HEK293T (cell line): Measurements from ENCODE around the gene FBXW7.

Experiments
- CTCF ChIA-PET: fragments of 350-600 bp; formaldehyde crosslinking; extraction: SDS; loops from one replicate; lab custom pipeline; 2021; ENCODE audit warnings: antibody characterized with exemption, inconsistent platforms; lab: Yijun Ruan, JAX
- POLR2A ChIA-PET: fragments of 350-600 bp; formaldehyde crosslinking; extraction: SDS; loops from one replicate; lab custom pipeline; 2020; ENCODE audit warnings: antibody characterized with exemption, inconsistent platforms; lab: Yijun Ruan, JAX
- DNase-seq: peaks from one replicate; pipeline ENCODE4 v3.0.0; 2012; ENCODE audit warnings: mixed read lengths; ENCODE audit errors: extremely low spot score
- ARNT ChIP-seq: fragments of 450-650 bp; IDR thresholded peaks from 2 replicates; pipeline ENCODE4 v1.6.1; 2017; ENCODE audit warnings: mild to moderate bottlenecking
- BHLHE40 ChIP-seq: fragments of 450-650 bp; IDR thresholded peaks from 2 replicates; pipeline ENCODE4 v1.6.1; 2016; ENCODE audit warnings: mild to moderate bottlenecking, moderate library complexity, borderline replicate concordance
- CTBP1 ChIP-seq: fragments of 450-650 bp; IDR thresholded peaks from 2 replicates; pipeline ENCODE4 v1.6.1; 2016; ENCODE audit warnings: borderline replicate concordance
- ELF4 ChIP-seq: fragments of 450-650 bp; IDR thresholded peaks from 2 replicates; pipeline ENCODE4 v1.6.1; 2017; ENCODE audit warnings: antibody characterized with exemption
- FOXA1 ChIP-seq: fragments of 450-650 bp; IDR thresholded peaks from 2 replicates; pipeline ENCODE4 v1.6.1; 2016; ENCODE audit warnings: mild to moderate bottlenecking
- FOXK2 ChIP-seq: fragments of 450-650 bp; IDR thresholded peaks from 2 replicates; pipeline ENCODE4 v1.6.1; 2016; ENCODE audit warnings: mild to moderate bottlenecking
- FOXM1 ChIP-seq: fragments of 450-650 bp; IDR thresholded peaks from 2 replicates; pipeline ENCODE4 v1.6.1; 2017; ENCODE audit warnings: mild to moderate bottlenecking, borderline replicate concordance
- HDGF ChIP-seq: fragments of 450-650 bp; IDR thresholded peaks from 2 replicates; pipeline ENCODE4 v1.6.1; 2017; ENCODE audit warnings: antibody characterized with exemption, borderline replicate concordance
- L3MBTL2 ChIP-seq: fragments of 450-650 bp; conservative IDR thresholded peaks from 2 replicates; pipeline ENCODE4 v1.6.1; 2016; ENCODE audit warnings: mild to moderate bottlenecking
- LEF1 ChIP-seq: fragments of 450-650 bp; IDR thresholded peaks from 2 replicates; pipeline ENCODE4 v1.6.1; 2017; ENCODE audit warnings: mild to moderate bottlenecking, borderline replicate concordance
- NFRKB ChIP-seq: fragments of 450-650 bp; IDR thresholded peaks from 2 replicates; pipeline ENCODE4 v1.6.1; 2016; ENCODE audit warnings: mild to moderate bottlenecking, moderate library complexity
- SP1 ChIP-seq: fragments of 450-650 bp; IDR thresholded peaks from 2 replicates; pipeline ENCODE4 v1.6.1; 2017
- SUZ12 ChIP-seq: fragments of 450-650 bp; IDR thresholded peaks from 2 replicates; pipeline ENCODE4 v1.6.1; 2016; ENCODE audit warnings: mild to moderate bottlenecking
- TARDBP ChIP-seq: fragments of 450-650 bp; IDR thresholded peaks from 2 replicates; pipeline ENCODE4 v1.6.1; 2016
- ZNF384 ChIP-seq: fragments of 450-650 bp; IDR thresholded peaks from 2 replicates; pipeline ENCODE4 v1.6.1; 2016
- TF ChIP-seq, protein P1 (sequence below): fragments of 450-650 bp; IDR thresholded peaks from 2 replicates; pipeline ENCODE4 v1.6.1; 2016

FBXW7 gene

DNA sequence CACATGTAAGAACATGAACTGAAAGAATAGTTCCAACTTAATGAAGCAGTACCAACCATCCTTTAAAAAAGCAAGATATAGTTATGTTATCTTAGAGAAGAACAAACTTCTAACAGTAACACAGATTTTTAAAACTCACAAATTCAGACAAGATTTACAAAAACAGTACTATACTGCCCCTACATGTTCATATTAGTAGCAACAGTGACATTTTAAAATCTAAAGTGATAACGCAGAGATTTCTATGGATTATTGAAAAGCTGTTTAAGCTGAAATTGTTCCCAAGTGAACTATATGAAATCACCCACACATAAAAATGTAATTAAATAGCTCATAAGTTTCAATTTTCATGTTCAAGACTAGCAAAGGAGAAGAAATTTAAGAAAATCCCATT lies 166.0 kb downstream of the FBXW7 start:
- TF ChIP-seq NFRKB (no peak), TARDBP (no peak), L3MBTL2 (no peak), HDGF (no peak), FOXA1 (no peak), ELF4 (no peak), BHLHE40 (no peak), ARNT (no peak), ZNF384 (no peak), CTBP1 (no peak), FOXM1 (no peak), LEF1 (no peak), SUZ12 (no peak), SP1 (no peak), FOXK2 (no peak)
- TF ChIP-seq, protein P1, sequence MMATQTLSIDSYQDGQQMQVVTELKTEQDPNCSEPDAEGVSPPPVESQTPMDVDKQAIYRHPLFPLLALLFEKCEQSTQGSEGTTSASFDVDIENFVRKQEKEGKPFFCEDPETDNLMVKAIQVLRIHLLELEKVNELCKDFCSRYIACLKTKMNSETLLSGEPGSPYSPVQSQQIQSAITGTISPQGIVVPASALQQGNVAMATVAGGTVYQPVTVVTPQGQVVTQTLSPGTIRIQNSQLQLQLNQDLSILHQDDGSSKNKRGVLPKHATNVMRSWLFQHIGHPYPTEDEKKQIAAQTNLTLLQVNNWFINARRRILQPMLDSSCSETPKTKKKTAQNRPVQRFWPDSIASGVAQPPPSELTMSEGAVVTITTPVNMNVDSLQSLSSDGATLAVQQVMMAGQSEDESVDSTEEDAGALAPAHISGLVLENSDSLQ: no peak
- ChIA-PET CTCF (interaction anchor here (1.0 kb wide), 1 partner anchor 30 kb away, joined by 3 read pairs; no protein-coding TSS in a partner anchor), POLR2A (no interaction called here)
- DNase-seq: no peak

GRCh38 chr4:152369203-152369901 lies 166.5 kb downstream of the FBXW7 start:
- ChIA-PET POLR2A (no interaction called here), CTCF (interaction anchor here (0.6 to 1.0 kb wide), 2 partner anchors 30 to 118 kb away, joined by 3 read pairs; no protein-coding TSS in a partner anchor)
- TF ChIP-seq SP1: no peak
- no peak for TF ChIP-seq L3MBTL2
- no peak for TF ChIP-seq TARDBP
- no peak for TF ChIP-seq FOXA1
- no peak for TF ChIP-seq BHLHE40
- no peak for TF ChIP-seq CTBP1
- no peak for TF ChIP-seq SUZ12
- TF ChIP-seq, protein P1: no peak
- TF ChIP-seq NFRKB: no peak
- TF ChIP-seq FOXK2: no peak
- TF ChIP-seq ZNF384: no peak
- no peak for TF ChIP-seq LEF1
- no peak for TF ChIP-seq HDGF
- TF ChIP-seq ELF4: no peak
- DNase-seq: no peak

GRCh38 chr4:152368001-152368400 lies 167.9 kb downstream of the FBXW7 start:
- CTCF ChIA-PET: interaction anchor here (0.6 kb wide), 1 partner anchor 10 kb away, joined by 5 read pairs; no protein-coding TSS in a partner anchor
- no peak for TF ChIP-seq SP1
- TF ChIP-seq L3MBTL2: no peak
- TF ChIP-seq FOXA1: no peak
- TF ChIP-seq BHLHE40: no peak
- TF ChIP-seq CTBP1: no peak
- TF ChIP-seq TARDBP: no peak
- no peak for TF ChIP-seq ARNT
- TF ChIP-seq NFRKB: no peak
- TF ChIP-seq, protein P1: no peak
- no peak for DNase-seq
- POLR2A ChIA-PET: no interaction called here

GRCh38 chr4:152364883-152365282 lies 171.0 kb downstream of the FBXW7 start:
- no peak for DNase-seq
- POLR2A ChIA-PET: no interaction called here
- TF ChIP-seq TARDBP: no peak
- TF ChIP-seq CTBP1: no peak
- TF ChIP-seq BHLHE40: no peak
- no peak for TF ChIP-seq ZNF384
- no peak for TF ChIP-seq ARNT
- no peak for TF ChIP-seq LEF1
- no peak for TF ChIP-seq SP1
- no peak for TF ChIP-seq NFRKB
- no peak for TF ChIP-seq HDGF
- TF ChIP-seq, protein P1: no peak
- TF ChIP-seq FOXK2: no peak
- TF ChIP-seq L3MBTL2: no peak
- TF ChIP-seq FOXA1: no peak
- no peak for TF ChIP-seq FOXM1
- no peak for TF ChIP-seq ELF4
- TF ChIP-seq SUZ12: no peak
- CTCF ChIA-PET: no interaction called here

DNA sequence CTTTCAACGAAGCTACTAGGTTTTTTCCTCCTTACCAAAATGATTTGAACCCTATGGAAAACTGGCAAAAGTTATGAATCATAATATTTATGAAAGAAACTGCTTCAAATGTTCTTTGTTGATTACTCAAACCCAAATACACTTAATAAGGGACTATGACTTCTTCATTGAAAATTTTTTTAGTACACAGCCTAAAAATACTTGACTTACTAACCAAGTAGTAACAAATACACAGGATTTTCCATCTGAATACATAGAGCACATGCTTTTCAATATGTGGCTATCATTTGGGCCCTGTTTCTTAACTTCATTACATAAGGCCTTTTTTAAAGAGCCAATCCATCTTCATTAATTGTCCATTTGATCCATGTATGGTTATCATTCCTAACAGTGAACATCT lies 171.5 kb downstream of the FBXW7 start:
- ChIA-PET POLR2A (no interaction called here), CTCF (no interaction called here)
- TF ChIP-seq BHLHE40 (no peak), HDGF (no peak)

DNA sequence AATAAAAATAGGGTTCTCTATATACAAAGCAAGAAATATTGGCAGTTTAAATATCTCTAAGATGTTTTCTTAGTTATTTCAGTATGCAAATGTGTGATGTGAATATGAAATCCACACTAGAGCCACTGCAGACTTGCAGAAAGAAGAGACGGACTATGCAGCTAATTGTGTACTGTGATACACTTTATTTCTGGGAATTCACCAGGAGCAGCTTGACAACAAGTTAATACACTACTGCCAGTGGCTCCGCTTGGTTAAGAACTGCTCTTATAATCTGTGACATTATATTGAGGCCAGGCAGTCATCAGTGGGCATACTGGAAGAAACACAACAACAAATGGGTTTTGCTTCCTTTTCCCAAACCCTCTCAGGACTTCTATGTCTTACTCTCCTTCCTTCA lies 172.0 kb downstream of the FBXW7 start:
- no peak for DNase-seq
- TF ChIP-seq SP1 (no peak), SUZ12 (no peak), NFRKB (no peak), FOXK2 (no peak), HDGF (no peak), TARDBP (no peak), BHLHE40 (no peak), FOXM1 (no peak), ARNT (no peak), ELF4 (no peak), LEF1 (no peak), FOXA1 (no peak), ZNF384 (no peak)
- TF ChIP-seq, protein P1: no peak
- ChIA-PET POLR2A (no interaction called here), CTCF (interaction anchor here (0.6 kb wide), 1 partner anchor 150 kb away, joined by 3 read pairs; no protein-coding TSS in a partner anchor)

More for the DNA sequence above, 171.5 kb downstream of the FBXW7 start:
- DNase-seq: no peak
